CD4-positive, alpha-beta T cell treated with Interleukin-1 beta for 1 hour (primary cell): ENCODE results near the gene ZNF37A.
A peak's percentile ranks its signal among the peaks of the same experiment; 100 is the strongest.
"Not testable (repeated sequence)": the region's sequence is repeated elsewhere in the genome, so short reads cannot be mapped to it uniquely, and the experiment has no call there.

Experiments
- DNase-seq, 2 donors: peaks; one replicate each; pipeline ENCODE4 v3.0.0-alpha.2; 2020 to 2022

The ZNF37A gene

DNA sequence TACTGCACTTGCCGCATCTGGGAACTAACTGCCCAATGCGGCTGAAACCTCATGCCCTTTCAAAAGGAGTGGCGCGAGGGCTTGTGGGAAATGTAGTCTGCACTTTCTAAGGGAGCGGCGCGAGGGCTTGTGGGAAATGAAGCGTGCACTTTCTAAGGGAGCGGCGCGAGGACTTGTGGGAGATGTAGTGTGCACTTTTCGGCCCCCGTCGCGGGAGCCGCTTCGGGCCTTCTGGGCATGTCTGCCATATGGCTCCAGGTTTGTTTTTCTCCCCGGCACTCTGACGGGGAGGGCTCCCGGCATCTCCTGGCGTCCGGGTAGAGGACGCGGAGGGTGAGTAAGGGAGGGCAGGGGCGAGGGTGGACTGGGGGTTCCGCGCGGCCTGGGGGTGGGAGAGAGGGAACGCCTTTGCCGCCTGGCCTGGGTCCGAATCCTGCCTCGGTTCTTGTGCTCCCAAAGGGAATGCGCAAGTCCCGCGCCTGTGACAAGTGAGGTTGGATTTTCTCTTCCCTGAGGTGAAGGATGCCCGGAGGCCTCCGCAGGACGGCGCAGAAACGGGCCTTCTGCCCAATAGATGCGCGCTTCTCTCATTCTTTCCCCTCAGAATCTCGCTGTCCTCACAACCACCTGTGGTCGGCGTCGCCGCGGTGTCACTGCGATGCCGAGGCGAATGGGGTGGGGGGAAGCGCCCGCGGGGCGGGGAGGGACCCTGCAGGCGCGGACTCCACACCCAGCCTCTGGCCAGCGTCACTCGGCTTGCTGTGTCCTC, at the start of gene ZNF37A:
Gene ZNF37A, plus strand, starts transcription at position 180 of the 769 bp plus-strand sequence. CDS start 2,281 bp downstream, outside the sequence.
- DNase-seq: peak; percentile 89 to 91

DNA sequence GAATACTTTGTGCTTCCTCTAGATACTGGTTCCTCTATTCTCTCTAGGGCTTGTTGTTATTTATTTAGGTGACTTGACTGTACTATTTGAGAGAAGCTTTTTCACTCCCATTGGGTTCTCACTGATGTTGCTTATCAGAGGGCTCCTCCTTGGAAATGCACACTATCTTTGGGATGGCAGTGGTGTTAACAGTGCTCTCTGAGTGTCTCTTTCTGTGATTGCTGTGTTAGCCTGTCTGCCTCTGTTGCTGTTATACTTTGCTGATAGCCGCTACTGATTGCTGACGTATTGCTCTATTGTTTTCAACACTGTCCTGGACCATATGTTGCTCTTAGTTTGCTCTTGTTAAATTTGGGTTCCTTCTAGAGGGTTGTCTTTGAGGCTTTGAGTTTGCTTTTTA, 49.0 kb upstream of the ZNF37A start:
- DNase-seq: no peak

DNA sequence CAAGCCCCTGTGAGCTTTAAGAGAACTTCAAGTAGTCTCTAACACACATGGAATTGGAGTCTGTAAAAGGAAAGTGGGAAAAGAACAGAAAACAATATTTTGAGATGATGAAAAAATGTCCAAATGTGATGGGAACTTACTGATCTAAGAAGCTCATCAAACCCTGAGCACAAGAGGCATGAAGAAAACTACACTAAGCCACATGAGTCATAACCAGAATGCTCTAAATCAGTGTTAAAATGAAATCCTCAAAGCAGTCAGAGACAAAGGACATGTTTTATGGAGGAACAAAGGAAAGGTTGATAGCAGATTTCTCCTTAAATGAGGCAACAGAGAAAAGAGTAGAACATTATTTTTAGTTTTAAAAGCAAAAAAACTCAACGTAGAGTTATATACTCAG, 46.5 kb upstream of the ZNF37A start:
- no peak for DNase-seq

DNA sequence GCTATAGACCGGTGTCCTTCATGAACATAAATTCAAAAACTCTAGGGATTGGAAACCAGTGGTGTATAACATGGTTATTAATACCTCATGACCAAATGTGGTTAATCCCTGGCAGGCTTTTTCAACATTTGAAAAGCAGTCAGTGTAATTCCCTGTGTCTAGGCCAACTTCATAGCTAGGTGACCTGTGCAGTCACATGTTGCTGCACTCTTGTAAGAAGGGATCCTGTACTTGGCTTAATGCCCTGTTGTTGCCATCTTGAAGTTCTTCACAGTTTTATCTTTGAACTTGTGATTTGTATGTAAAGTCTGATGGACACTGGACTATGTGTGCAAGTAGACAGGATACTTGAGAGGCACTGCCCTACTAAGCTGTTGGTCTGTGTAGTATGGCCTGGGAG, 43.9 kb upstream of the ZNF37A start:
- DNase-seq: no peak

DNA sequence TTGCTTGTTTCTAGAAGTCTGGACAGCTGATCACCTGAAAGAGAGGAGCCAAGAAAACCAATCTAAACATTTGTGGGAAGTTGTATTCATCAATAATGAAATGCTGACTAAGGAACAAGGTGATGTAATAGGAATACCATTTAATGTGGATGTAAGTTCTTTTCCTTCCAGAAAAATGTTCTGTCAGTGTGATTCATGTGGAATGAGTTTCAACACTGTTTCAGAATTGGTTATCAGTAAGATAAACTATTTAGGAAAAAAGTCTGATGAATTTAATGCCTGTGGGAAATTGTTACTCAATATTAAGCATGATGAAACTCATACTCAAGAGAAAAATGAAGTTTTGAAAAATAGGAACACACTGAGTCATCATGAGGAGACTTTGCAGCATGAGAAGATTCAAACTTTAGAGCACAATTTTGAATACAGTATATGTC, 39.8 kb upstream of the ZNF37A start:
- DNase-seq: no peak

DNA sequence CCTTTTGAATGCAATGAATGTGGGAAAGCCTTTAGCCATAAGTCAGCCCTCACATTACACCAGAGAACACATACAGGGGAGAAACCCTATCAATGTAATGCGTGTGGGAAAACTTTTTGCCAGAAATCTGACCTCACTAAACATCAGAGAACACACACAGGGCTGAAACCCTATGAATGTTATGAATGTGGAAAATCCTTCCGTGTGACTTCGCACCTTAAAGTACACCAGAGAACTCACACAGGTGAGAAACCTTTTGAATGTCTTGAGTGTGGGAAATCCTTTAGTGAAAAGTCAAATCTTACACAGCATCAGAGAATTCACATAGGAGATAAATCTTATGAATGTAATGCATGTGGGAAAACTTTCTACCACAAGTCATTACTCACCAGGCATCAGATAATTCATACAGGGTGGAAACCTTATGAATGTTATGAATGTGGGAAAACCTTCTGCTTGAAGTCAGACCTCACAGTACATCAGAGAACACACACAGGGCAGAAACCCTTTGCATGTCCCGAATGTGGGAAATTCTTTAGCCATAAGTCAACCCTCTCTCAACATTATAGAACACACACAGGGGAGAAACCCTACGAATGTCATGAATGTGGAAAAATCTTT, 38.8 kb upstream of the ZNF37A start:
- not testable (repeated sequence) for DNase-seq

DNA sequence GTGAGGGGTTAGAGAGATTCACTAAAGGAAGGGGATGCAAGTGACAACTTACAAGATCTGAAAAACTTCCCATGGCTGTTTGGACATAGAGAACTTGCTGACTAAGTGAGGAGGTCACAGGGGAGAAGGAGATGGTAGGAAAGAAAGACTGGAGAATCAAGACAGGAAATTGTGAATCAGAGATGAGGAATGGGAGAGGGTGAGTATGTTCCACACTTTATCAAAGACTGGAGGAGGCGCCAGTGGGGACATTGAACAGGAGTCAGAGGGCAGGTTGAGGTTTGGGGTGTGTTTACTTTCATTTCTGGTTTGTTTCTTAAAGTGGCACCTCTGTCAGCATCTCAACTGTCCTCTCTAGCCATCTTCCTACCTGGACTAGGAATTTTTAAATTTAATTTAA, 24.5 kb upstream of the ZNF37A start:
- not testable (repeated sequence) for DNase-seq

DNA sequence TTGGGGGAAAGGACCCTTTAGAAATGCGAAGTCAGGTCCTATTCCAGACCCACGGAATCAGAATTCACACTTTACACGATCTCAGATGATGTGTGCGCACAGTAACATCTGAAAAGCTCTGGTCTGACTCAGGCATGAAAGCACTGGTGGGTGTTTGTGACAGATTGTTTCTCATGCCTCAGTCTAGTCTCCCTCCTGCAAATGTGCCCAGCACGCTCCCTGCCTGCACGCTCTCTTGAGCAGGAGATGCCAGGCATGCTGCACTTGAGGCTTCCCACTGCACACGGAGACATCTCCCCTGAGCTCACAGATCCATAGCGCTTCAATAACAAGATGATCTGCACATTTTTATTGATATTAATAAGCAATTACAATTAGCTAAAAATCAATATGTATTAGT, 23.6 kb upstream of the ZNF37A start:
- no peak for DNase-seq

DNA sequence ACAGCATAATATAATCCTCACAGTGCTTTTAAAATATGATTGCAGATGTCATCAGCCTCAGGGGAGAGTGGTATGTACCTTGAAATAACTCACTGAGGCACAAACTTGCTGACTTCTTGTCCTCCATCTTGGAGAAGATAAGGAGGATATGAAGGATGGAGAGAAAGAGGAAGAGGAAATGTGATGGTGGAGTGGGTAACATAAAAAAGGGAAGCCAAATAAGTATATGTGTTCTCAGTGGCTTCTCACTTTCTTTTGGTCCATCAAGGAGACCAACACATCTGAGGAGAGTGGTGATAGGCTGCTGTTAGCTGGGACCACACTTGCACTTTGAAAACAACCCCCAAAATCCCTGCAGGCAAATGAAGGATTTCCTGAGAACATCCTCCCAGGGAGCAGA, 21.6 kb upstream of the ZNF37A start:
- no peak for DNase-seq

DNA sequence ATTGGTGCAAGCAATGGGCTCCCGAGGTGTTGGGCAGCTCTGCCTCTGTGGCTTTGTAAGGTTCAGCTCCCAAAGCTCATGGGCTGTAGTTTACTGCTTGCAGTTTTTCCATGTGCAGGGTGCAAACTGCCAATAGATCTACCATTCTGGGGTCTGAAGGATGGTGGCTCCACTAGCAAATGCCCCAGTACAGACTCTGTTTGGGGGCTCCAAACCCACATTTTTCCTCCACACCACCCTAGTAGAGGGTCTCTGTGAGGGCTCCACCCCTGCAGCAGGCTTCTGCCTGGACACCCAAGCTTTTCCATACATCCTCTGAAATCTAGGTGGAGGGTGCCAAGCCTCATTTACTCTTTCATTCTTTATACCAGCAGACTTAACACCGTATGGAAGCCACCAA, 17.4 kb upstream of the ZNF37A start:
- no peak for DNase-seq

DNA sequence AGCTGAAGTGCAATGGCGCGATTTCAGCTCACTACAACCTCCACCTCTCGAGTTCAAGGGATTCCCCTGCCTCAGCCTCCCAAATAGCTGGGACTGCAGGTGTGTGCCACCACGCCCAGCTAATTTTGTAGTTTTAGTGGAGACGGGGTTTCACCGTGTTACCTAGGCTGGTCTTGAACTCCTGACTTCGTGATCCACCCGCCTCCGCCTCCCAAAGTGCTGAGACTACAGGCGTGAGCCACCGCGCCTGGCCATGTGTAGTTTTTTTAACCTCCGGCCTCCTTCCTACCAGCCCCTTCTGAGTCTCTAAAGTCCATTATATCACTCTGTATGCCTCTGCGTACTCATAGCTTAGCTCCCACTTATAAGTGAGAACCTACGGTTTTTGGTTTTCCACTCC, 819 bp upstream of the ZNF37A start:
- DNase-seq: not testable (repeated sequence)

DNA sequence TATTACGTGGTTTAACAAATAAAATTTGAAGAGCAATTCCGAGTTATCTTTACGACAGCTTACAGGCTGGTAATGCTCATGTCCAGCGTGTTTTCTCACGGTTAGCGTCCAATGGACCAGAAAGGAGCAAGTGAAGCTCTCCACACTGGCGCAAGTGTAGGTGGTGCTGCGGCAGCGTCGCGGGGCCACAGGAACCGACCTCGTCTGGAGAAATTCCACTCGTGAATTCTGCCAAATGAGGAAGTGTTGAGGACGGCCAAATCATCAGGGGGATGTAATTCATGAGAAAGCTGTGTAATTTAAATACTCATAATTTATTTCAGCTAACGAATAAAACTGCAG, 350 bp upstream of the ZNF37A start:
- no peak for DNase-seq

DNA sequence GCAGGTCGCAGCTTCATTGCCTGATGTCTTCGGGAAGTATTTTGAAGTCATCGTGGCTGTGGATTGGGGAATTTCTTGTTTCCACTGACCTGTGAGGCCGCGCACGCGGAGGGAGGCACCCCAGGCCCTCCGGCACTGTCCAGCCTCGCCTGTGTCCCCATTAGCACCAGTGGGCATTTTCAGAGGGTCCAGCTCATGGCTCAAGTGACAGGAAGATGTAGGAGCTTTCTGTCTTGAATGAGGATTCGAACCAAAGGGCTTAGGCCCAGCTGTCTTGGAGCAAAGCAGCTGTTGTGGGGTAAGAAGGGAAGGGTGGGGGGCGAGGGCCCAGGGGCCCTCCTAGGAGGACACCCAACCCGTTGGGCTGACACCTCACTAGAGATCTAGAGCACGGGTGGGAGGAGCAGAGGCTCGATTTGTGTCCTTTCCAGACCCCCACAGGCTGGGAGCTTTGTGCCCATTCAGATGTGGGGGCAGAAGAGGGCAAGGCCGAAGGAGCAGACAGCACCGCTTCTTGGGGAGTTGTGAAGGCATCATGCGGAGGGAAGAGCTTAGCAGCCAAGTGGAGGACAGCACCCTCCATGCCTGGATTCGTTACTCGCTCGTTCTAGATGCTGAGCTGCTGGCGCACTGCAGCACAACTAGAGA, 914 bp downstream of the ZNF37A start:
- DNase-seq: no peak

DNA sequence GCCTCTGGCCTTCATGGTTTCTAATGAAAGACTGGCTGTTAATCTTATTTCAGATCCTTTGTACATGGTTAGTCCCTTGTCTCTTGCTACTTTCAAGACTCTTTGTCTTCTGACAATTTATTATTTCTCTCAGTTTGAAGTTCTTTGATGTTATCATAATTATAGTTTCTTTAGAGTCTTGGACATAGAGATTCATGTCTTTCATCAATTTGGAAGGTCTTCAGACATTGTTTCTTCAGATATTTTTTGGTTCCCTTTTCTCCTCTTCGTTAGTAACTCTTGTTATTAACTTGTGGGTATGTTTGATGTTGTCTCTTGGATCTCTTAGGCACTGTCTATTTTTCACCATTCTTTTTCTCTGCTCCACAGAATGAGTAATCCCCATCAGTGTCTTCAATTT, 8.7 kb downstream of the ZNF37A start:
- no peak for DNase-seq

DNA sequence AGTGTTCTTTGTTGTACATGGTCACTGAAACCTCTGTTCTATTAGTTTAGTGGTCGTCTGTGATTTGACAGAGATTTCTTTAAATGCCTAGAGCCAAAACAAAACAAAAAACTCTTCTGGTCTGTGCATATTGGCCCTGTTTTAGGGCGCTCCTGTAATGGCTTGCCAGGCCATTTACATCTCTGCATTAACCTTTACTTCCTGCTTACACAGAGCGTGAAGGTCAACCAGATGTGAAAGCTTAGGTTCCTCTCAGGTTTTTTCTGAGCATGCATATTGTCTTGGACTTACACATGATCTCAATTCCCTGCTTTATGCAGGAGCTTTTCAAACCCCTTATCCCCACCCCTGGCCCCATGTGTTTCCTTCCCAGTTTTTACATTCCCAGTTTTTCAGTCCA, 9.6 kb downstream of the ZNF37A start:
- DNase-seq: no peak

DNA sequence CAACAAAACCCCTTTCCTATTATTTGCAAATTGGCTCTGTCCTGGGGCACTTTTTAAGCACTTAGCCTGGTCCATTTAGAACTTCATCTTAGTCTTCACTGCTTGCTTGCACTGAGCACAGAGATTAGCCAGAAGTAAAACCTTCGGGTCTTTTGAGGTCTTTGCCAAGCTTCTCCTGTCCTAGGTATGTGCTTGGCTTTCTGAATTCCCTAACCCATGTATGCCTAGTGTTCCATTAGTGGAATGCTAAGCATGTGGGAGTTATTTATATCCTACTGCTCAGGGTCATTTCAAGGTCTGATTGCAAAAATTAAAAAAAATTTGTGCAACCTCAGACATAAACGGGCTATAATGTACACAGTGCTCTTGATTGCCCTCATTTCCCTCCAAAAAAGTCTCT, 18.0 kb downstream of the ZNF37A start:
- DNase-seq: no peak

DNA sequence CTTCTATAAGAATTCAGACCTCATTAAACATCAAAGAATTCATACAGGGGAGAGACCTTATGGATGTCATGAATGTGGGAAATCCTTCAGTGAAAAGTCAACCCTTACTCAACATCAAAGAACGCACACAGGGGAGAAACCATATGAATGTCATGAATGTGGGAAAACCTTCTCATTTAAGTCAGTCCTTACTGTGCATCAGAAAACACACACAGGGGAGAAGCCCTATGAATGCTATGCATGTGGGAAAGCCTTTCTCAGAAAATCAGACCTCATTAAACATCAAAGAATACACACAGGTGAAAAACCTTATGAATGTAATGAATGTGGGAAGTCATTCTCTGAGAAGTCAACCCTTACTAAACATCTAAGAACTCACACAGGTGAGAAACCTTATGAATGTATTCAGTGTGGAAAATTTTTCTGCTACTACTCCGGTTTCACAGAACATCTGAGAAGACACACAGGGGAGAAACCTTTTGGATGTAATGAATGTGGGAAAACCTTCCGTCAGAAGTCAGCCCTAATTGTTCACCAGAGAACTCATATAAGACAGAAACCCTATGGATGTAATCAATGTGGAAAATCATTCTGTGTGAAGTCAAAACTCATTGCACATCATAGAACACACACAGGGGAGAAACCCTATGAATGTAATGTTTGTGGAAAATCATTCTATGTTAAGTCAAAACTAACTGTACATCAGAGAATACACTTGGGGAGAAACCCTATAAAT, 24.1 kb downstream of the ZNF37A start:
- DNase-seq: no peak

DNA sequence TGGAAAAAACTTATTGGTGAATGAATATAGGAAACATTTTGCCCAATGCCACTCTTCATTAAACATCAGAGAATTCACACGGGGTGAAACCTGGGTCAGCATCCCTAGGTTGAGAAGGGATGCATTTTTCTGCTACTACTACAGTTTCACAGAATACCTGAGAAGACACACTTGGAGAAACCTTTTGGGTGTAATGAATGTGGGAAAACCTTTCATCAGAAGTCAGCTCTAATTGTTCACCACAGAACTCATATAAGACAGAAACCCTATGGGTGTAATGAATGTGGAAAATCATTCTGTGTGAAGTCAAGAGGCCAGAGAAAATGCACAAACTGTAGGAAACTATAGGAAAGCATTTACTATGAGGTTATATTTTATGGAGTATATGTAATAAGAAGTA, 24.9 kb downstream of the ZNF37A start:
- DNase-seq: no peak

DNA sequence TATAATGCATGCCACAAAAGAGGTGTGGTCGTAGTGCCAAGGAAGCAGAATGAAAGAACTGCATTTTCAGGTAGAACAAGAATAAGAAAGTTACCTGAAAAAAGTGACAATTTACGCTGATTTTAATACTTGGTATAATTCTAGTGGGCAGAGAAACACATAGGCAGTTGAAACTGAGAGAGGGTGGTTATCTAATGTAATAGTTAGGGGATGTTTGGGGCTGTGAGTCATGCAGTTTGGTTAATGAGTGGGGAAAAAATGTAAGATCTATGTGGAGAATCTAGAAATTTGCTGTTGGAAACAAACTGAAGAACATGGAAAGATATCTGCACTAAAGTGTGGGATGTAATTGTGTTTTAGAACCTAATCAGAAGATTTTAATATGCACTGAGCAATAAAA, 33.7 kb downstream of the ZNF37A start:
- DNase-seq: no peak

DNA sequence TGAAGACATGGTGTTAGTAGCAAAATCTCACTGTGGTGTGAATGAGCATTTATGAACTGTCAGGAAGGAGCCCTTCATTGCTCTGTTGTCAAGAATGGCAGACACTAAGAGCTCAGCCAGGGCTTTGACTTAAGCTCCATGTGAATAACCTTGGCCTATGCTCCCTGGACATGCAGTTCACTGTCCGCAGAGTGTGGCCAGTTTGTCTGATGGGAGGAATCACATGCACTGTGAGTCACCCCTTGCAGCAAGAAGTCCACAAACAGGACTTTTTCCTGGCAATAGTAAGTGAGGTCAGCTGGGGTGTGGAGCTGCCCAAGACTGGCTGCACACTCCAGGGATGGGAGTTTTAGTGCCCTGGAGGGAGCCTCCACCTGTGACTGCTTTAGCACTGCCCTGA, 49.5 kb downstream of the ZNF37A start:
- DNase-seq: no peak

DNA sequence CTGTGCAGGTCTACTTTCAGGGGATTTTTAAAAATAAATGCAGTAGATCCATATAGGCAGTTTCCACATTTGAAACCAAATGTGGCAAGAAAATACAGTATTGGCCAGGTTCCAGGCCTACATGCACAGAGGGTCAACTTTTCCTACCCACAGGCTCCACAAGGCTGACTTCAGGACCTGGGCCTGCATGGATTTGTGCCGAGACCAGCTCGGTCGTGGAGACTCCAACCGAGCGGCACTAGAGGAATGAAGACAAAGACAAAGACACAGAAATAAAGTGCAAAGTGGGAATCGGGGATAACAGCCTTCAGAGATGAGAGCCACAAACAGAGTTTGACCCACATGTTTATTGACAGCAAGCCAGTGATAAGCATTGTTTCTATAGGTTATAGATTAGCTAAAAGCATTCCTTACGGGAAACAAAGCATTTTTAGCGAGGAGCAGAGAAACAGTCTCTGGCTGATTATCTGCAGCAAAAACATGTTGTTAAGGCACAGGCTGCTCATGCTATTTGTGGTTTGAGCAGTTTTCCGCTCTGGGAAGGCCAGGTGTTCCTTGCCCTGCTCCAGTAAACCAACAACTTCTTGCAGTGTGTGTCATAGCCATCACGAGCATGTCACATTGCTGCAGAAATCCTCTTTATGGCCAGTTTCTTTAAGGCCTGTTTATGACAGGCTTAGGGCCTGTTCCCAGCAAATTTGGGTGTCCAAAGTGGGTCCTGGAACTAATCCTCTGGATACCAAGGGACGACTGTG, 52.6 kb downstream of the ZNF37A start:
- DNase-seq: no peak

DNA sequence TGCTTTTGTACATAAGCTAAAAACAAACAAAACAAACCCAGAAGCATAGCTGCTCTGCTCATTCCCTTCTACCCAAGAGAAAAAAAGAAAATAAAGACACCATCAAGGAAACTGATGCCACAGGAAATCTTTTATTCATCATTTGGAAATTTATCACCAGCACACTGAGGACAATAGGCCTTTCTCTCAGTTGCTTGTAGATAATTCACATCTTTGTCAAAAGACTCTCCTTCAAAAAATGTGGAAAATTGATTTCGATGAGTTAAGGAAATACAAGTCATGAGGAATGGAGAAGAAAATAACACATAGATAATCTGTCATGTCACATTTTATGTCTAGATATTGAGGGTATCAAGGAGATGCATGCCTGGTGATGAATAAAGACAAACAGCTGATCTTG, 53.5 kb downstream of the ZNF37A start:
- DNase-seq: no peak
